Ovary (tissue), 3 donors: ENCODE measurements around the gene CD300LF.

Experiments
- POLR2A ChIP-seq: fragments of 450-650 bp; IDR thresholded peaks from one replicate; pipeline ENCODE4 v1.6.1; 2017; ENCODE audit warnings: antibody characterized with exemption, mild to moderate bottlenecking, moderate library complexity
- TF ChIP-seq, protein P1 (sequence below), 3 donors: fragments of 450-650 bp in 2 of 3; fragments of 200-600 bp in 1 of 3; IDR thresholded peaks; one replicate each; pipeline versions ENCODE4 v1.5.1 to v1.8.0; 2016 to 2022; ENCODE audit warnings: antibody characterized with exemption in 3 of 3, mild to moderate bottlenecking in 1 of 3
- donor health status: DM: no; HTN: no; CAD: no.

DNA sequence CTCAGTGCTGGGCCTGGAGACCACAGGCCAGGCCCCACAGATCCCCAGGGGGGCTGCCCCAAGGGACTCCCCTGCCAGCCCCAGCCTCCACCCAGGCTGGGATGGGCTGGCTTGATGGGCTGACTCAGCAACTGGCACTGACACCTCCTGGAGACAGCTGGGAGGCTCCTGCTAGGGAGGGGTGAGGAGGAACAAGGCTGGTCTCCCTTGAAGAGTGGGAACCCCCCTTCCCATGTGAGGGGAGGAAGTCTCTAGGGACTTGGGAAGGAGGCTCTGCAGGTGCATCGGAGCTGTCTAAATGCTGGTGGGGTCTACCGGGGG lies 46.1 kb upstream of the CD300LF start:
- TF ChIP-seq, protein P1, sequence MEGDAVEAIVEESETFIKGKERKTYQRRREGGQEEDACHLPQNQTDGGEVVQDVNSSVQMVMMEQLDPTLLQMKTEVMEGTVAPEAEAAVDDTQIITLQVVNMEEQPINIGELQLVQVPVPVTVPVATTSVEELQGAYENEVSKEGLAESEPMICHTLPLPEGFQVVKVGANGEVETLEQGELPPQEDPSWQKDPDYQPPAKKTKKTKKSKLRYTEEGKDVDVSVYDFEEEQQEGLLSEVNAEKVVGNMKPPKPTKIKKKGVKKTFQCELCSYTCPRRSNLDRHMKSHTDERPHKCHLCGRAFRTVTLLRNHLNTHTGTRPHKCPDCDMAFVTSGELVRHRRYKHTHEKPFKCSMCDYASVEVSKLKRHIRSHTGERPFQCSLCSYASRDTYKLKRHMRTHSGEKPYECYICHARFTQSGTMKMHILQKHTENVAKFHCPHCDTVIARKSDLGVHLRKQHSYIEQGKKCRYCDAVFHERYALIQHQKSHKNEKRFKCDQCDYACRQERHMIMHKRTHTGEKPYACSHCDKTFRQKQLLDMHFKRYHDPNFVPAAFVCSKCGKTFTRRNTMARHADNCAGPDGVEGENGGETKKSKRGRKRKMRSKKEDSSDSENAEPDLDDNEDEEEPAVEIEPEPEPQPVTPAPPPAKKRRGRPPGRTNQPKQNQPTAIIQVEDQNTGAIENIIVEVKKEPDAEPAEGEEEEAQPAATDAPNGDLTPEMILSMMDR (IDR thresholded peaks at IDR 0.05), result no peak
- no peak for TF ChIP-seq POLR2A
